GM10847 (cell line): Measurements from ENCODE around the gene TYMP.
A peak's percentile ranks its signal among the peaks of the same experiment; 100 is the strongest.

Source experiments
- POLR2A ChIP-seq: IDR thresholded peaks from 2 replicates; pipeline ENCODE4 v1.6.1; 2011; ENCODE audit not compliant: insufficient read length; ENCODE audit errors: extremely low read depth

Gene TYMP

GRCh38 chr22:50522208-50522805 is 7.5 kb downstream of the TYMP start:
- no peak for TF ChIP-seq POLR2A

- TF ChIP-seq POLR2A, result no peak
Measured at GRCh38 chr22:50521710-50522109, 8.1 kb downstream of the TYMP start.

- no peak for TF ChIP-seq POLR2A
Measured at GRCh38 chr22:50520826-50521453, 8.9 kb downstream of the TYMP start.

- TF ChIP-seq POLR2A, result no peak
Measured at GRCh38 chr22:50519151-50519550, 10.7 kb downstream of the TYMP start.

GRCh38 chr22:50518606-50519005 is 11.2 kb downstream of the TYMP start:
- no peak for TF ChIP-seq POLR2A

- no peak for TF ChIP-seq POLR2A
Measured at GRCh38 chr22:50517495-50518260, 12.1 kb downstream of the TYMP start.

GRCh38 chr22:50516891-50517290 is 12.9 kb downstream of the TYMP start:
- TF ChIP-seq POLR2A, result no peak

GRCh38 chr22:50516068-50516467 is 13.7 kb downstream of the TYMP start:
- TF ChIP-seq POLR2A, result no peak

GRCh38 chr22:50513175-50513574 is 16.6 kb downstream of the TYMP start:
- TF ChIP-seq POLR2A, result no peak

GRCh38 chr22:50508897-50509296 is 20.9 kb downstream of the TYMP start:
- no peak for TF ChIP-seq POLR2A

- peak; percentile 75 for TF ChIP-seq POLR2A
Measured at GRCh38 chr22:50507991-50508884, 21.6 kb downstream of the TYMP start, which contains the start of gene NCAPH2. NCAPH2 (plus strand) TSS chr22:50508224; CDS start chr22:50508338, 114 bp downstream.

- TF ChIP-seq POLR2A, result peak; percentile 64
Measured at GRCh38 chr22:50507421-50507990, 22.3 kb downstream of the TYMP start, which contains the start of gene LMF2. LMF2 (minus strand) TSS chr22:50507702; CDS start chr22:50507675, 27 bp downstream.

- TF ChIP-seq POLR2A, result no peak
Measured at GRCh38 chr22:50506611-50507420, 23.0 kb downstream of the TYMP start.
